Lung (tissue), 12 donors: ENCODE data around the gene BICDL2. TPM values are rescaled to one million over a fixed set of nuclear protein-coding genes. Genes with fewer than 3 reads are reported as not detected.

Experiments
- ATAC-seq: fragments of 200-7000 bp; cut with Tn5 transposase; one replicate; pipeline ENCODE4 v1.9.1; 2020; ENCODE audit warnings: moderate number of reproducible peaks; ENCODE audit not compliant: insufficient read depth, low FRiP score
- DNase-seq, 3 donors: peaks; one replicate each; pipeline ENCODE4 v3.0.0-alpha.2; 2013 to 2017
- H3K27ac ChIP-seq, 2 donors: one replicate each; pipeline ENCODE4 v1.5.1; 2013; ENCODE audit warnings: mild to moderate bottlenecking in 2 of 2, moderate library complexity in 2 of 2, control low read depth in 1 of 2, inconsistent platforms in 1 of 2, low read depth in 1 of 2, low read length in 1 of 2
- H3K27me3 ChIP-seq, 3 donors: one replicate each; pipeline ENCODE4 v1.5.1; 2013; ENCODE audit warnings: low read length in 2 of 3; ENCODE audit not compliant: control insufficient read depth in 3 of 3, insufficient read depth in 3 of 3
- H3K36me3 ChIP-seq, 4 donors: one replicate each; pipeline ENCODE4 v1.5.1; 2013; ENCODE audit warnings: low read length in 4 of 4, mild to moderate bottlenecking in 1 of 4, moderate library complexity in 1 of 4; ENCODE audit not compliant: control insufficient read depth in 4 of 4, insufficient read depth in 4 of 4
- H3K4me1 ChIP-seq, 5 donors: one replicate each; pipeline ENCODE4 v1.5.1; 2013; ENCODE audit warnings: low read length in 5 of 5, mild to moderate bottlenecking in 2 of 5, moderate library complexity in 1 of 5; ENCODE audit not compliant: control insufficient read depth in 5 of 5, insufficient read depth in 5 of 5
- H3K4me3 ChIP-seq: one replicate; pipeline ENCODE4 v1.5.1; 2013; ENCODE audit warnings: mild to moderate bottlenecking, control low read depth, moderate library complexity
- H3K9ac ChIP-seq, 2 donors: one replicate each; pipeline ENCODE4 v1.5.1; 2013; ENCODE audit warnings: low read length in 2 of 2, control low read depth in 1 of 2; ENCODE audit not compliant: insufficient read depth in 1 of 2
- H3K9me3 ChIP-seq, 4 donors: one replicate each; pipeline ENCODE4 v1.5.1; 2013; ENCODE audit warnings: low read length in 3 of 4, mild to moderate bottlenecking in 1 of 4, moderate library complexity in 1 of 4; ENCODE audit not compliant: control insufficient read depth in 4 of 4, insufficient read depth in 3 of 4
- WGBS, 2 donors: extraction: QIAGEN DNeasy Blood & Tissue Kit; methylation state at CpG; one replicate each; pipeline ENCODE4 v1.1.7; 2013; 5-methylcytosine and 5-hydroxymethylcytosine counted together
- polyA plus RNA-seq, 2 donors: library from polyadenylated mRNA; stranded (reverse); fragments of 200-250 nt; gene quantifications; one replicate each; pipeline ENCODE4 v1.2.1, GENCODE V29; 2013
- total RNA-seq, 2 donors: library from RNA; depleted of rRNA in 1 of 2; stranded (reverse); fragments of >200 nt in 1 of 2; gene quantifications; one replicate each; pipeline ENCODE4 v1.2.1, GENCODE V29; 2014 to 2021
- TF ChIP-seq, protein P1 (sequence below): IDR thresholded peaks from 2 replicates; pipeline ENCODE4 v1.5.1; 2012; ENCODE audit warnings: mild to moderate bottlenecking; ENCODE audit errors: control extremely low read depth, extremely low read depth
- donor health status: control.
- donor health status: control.
- donor health status: Bipolar disorder and iron deficiency.
- donor health status: healthy.
- donor health status: DM: yes; HTN: yes; CAD: no.

BICDL2 gene
- total and polyA plus RNA-seq, 4 donors: 12.7 to 24.4 (median 16.5) TPM

DNA sequence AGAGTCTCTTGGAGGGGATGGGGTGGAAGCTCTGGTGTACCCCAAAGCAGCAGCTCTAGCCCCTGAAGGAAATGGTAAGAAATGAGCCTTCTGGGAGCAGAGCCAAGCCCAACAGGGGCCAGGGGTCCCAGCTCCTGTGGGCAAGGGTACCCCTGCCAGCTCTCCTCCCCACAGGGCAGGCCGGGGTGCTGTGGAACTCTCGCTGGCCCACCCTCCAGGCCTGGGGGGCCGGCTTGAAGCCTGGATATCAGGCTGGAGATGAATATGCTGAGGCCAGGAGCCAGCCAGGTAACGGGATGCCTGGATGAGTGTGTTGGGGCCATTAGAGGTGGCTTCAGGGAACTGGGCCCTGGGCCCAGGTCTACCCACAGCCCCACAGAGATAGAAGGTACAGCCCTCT, 36.2 kb downstream of the BICDL2 start:
- Histone ChIP-seq H3K9ac (no peak overlapping the region), H3K27me3 (peaks cover 0 to 5% (median 0%) of the 10 kb centered on the region in 3 donors), H3K36me3 (no peaks in the 10 kb centered on the region), H3K27ac (no peak overlapping the region), H3K9me3 (no peaks in the 10 kb centered on the region), H3K4me1 (no peaks in the 10 kb centered on the region), H3K4me3 (no peak overlapping the region)
- DNase-seq (no peak), ATAC-seq (no peak)
- TF ChIP-seq, protein P1, sequence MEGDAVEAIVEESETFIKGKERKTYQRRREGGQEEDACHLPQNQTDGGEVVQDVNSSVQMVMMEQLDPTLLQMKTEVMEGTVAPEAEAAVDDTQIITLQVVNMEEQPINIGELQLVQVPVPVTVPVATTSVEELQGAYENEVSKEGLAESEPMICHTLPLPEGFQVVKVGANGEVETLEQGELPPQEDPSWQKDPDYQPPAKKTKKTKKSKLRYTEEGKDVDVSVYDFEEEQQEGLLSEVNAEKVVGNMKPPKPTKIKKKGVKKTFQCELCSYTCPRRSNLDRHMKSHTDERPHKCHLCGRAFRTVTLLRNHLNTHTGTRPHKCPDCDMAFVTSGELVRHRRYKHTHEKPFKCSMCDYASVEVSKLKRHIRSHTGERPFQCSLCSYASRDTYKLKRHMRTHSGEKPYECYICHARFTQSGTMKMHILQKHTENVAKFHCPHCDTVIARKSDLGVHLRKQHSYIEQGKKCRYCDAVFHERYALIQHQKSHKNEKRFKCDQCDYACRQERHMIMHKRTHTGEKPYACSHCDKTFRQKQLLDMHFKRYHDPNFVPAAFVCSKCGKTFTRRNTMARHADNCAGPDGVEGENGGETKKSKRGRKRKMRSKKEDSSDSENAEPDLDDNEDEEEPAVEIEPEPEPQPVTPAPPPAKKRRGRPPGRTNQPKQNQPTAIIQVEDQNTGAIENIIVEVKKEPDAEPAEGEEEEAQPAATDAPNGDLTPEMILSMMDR: no peak
- WGBS, 2 donors: 89% methylated on average over 4 of the region's 4 CpGs

GRCh38 chr16:2999929-3000328, 36.8 kb downstream of the BICDL2 start:
- H3K27me3 ChIP-seq: peaks cover 0 to 4% (median 0%) of the 10 kb centered on the region in 3 donors
- H3K9me3 ChIP-seq: no peaks in the 10 kb centered on the region
- 79 to 81% methylated on average over 6 of the region's 6 CpGs for WGBS, 2 donors
- no peak overlapping the region for H3K4me3 ChIP-seq
- TF ChIP-seq, protein P1: no peak
- DNase-seq (no peak), ATAC-seq (no peak)
- H3K4me1 ChIP-seq: no peaks in the 10 kb centered on the region
- H3K36me3 ChIP-seq: no peaks in the 10 kb centered on the region
- H3K9ac ChIP-seq: no peak overlapping the region
- H3K27ac ChIP-seq: no peak overlapping the region

- TF ChIP-seq, protein P1: no peak
- Histone ChIP-seq H3K9me3 (no peaks in the 10 kb centered on the region), H3K36me3 (no peaks in the 10 kb centered on the region), H3K9ac (no peak overlapping the region), H3K4me1 (no peaks in the 10 kb centered on the region), H3K27ac (no peak overlapping the region), H3K27me3 (no peaks in the 10 kb centered on the region), H3K4me3 (no peak overlapping the region)
- no peak for DNase-seq
- WGBS, 2 donors: 81 to 89% methylated on average over 13 of the region's 13 CpGs
- no peak for ATAC-seq
Observed at GRCh38 chr16:2996298-2996697, 40.4 kb downstream of the BICDL2 start.
